HG02973 (cell line): Measurements from ENCODE around the gene BTAF1.

ENCODE experiments used
- ATAC-seq: cut with Tn5 transposase; IDR thresholded peaks from one replicate; pipeline ENCODE4 v1.9.1; 2021; ENCODE audit warnings: moderate library complexity; ENCODE audit not compliant: unreplicated experiment

BTAF1 gene

GRCh38 chr10:92042541-92042940 is 119.0 kb downstream of the BTAF1 start:
- no peak for ATAC-seq

DNA sequence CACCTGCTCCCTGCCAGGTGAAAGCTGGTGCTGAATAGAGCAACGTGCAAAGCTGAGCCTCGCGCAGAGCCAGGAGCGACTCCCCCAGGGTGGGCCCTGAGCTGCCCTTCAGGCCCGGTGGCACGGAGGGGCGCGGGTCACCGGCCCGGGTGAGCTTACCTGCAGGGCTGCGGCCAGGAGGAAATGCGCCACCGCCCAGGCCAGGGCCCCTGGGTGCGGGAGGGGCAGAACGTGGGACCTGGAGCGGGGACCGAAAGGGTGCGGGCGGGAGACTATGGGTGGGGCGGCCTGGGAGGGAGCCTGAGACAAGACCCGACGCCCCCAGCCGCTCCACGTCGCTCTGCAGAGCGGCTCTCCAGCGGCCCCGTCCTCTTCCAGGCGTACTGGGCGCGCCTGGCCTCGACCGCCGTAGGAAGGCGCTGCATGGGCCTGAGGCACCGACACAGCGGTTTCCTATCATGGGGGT is 122.1 kb downstream of the BTAF1 start:
- no peak for ATAC-seq

- no peak for ATAC-seq
Measured at GRCh38 chr10:92047215-92047614, 123.6 kb downstream of the BTAF1 start.

DNA sequence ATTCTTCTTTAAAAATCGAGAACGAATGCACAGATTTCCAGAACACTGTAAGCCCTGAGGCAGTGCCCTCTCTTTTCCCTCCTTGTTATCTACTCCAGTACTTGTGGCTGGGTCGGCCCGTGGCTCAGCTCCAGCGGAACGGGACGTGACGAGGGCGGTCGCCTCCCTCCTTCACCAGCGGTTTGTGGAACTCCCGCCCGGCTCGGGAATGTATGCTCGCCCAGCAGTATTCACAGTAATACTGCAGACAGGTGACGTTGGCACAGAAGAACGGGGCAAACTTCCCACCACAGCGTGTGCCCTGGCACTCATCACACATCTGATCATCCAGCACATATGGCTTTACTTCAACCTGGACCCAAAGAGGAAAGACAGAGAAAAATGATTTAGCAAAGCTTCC is 128.5 kb downstream of the BTAF1 start:
- no peak for ATAC-seq

DNA sequence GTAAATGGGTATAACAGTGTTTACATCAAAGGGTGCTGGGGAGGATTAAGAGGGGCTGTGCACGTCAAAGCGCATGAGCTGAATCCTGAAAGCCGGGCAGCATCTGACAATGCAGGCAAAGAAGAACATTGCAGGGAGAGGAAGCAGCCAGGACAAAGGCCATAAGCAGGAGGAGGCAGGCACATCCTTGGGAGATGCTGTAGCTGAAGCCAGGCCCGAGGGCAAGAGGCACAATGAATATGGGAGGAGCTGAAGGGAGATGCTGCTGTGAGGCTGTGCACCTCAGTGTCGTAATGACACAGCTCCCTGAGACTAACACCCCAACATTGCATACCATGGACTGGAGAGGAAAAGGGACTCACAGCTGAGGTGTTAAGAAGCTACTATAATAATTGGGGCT is 129.2 kb downstream of the BTAF1 start:
- no peak for ATAC-seq

DNA sequence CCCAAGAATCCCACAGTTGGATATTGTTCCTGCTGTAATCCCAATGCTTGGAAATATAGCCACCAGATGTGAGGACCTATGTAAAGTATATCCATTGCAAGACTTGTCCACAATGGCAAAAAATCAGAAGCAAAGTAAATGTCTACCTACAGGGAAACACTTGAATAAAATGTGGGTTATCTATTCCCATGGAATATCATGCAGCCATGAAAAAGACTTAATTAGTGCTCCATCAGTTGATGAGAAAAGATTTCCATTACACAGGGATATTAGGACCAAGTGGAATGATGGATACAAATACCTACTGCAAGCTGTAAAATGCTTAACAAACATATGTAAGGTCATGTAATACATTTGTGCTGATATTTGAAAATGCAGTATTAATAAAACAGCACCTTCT is 131.2 kb downstream of the BTAF1 start:
- no peak for ATAC-seq

- no peak for ATAC-seq
Measured at GRCh38 chr10:92062273-92062672, 138.7 kb downstream of the BTAF1 start.

- no peak for ATAC-seq
Measured at GRCh38 chr10:92064506-92064905, 140.9 kb downstream of the BTAF1 start.

DNA sequence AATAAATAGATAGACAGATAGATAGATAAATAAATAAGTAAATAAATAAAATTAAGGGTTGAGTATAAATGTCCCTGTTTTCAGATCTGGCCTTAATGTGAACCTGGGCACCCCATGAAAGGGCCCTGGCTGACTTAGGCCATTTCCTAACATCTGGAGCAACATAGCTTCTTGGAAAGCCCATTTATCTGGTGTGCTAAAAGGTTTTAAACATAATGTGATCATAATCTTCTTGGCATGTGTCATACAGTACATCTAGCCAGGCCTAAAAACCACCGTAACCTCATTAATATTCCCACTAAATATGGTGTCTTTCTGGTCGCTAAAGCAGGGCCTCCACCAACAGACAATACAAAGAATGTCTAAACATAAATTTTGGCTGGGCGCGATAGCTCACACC is 142.8 kb downstream of the BTAF1 start:
- ATAC-seq = no peak

GRCh38 chr10:92068900-92069299 is 145.3 kb downstream of the BTAF1 start:
- no peak for ATAC-seq

DNA sequence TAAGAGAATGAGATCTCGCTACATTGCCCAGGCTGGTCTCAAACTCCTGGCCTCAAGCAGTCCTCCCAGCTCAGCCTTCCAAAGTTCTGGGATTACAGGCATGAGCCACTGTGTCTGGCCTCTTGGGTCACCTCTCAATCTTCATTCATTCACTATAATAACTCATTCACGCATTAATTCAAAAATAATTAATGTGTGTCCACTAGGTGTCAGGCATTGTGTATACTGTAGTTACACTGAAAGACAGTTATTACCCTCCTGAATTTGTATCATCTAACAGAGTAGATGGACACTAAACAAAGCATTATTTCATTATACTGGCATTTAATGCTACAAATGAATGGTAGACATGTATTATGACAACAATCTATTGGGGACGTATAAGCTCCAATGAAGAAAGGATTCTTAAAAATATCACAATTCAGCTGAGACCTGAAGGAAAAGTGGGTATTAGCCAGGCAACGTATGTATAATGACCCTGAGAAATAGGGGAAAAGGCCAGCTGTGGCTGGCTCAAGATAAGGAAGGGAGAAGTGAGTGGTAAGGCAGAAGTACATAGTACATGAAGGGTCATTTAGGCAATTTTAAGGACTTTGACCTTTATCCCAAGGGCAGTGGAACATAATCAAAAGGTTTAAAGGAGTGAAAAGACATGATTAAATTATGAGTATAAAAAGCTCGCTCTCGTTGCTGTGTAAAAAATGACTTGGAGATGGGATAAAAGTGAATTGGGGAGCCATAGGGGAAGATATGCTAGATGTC is 150.7 kb downstream of the BTAF1 start:
- ATAC-seq = no peak

- no peak for ATAC-seq
Measured at GRCh38 chr10:92075829-92076228, 152.3 kb downstream of the BTAF1 start.

DNA sequence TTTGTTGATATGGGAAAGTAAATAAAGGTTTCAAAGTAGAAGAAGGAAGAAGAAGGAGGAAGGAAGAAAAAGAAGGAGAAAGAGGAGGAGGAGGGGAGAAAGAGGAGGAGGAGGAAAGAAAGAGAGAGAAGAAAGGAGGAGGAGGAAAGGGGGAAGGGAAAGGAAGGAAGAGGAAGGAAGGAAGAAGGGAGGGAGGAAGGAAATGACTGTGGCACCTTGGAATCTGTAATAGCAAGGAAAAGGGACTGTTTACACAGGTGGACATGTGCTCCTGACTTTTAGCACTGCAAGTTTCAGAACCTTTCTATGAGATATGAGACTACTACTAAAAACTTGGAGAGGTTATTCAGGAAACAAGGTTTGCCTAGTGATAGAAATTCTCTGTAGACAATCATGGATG is 153.2 kb downstream of the BTAF1 start:
- no peak for ATAC-seq

- ATAC-seq = no peak
Measured at GRCh38 chr10:92079003-92079402, 155.4 kb downstream of the BTAF1 start.
